Gastrocnemius medialis (tissue), 4 donors: Measurements from ENCODE around the gene CHM. TPM values are rescaled to one million over a fixed set of nuclear protein-coding genes. Genes with fewer than 3 reads are reported as not detected.

ENCODE experiments used
- ATAC-seq, 2 donors: fragments of 150-250 bp; one replicate each; pipeline ENCODE4 v1.9.1; 2016
- DNase-seq, 2 donors: peaks; one replicate each; pipeline ENCODE4 v3.0.0-alpha.2; 2019
- H3K27ac ChIP-seq, 4 donors: fragments of 200-600 bp; sonication (generic); 1 replicate in 1 of 4; 2 replicates in 3 of 4; pipeline ENCODE4 v1.5.1; 2016 to 2018; ENCODE audit warnings: mild to moderate bottlenecking in 2 of 4, moderate library complexity in 1 of 4
- H3K27me3 ChIP-seq, 3 donors: fragments of 200-600 bp; sonication (generic) in 2 of 3; 1 replicate in 1 of 3; 2 replicates in 2 of 3; pipeline versions ENCODE4 v1.5.1 to v1.6.0; 2016 to 2019; ENCODE audit warnings: mild to moderate bottlenecking in 1 of 3, moderate library complexity in 1 of 3
- H3K36me3 ChIP-seq, 2 donors: fragments of 200-600 bp; sonication (generic) in 1 of 2; one replicate each; pipeline ENCODE4 v1.5.1; 2017 to 2018
- H3K4me1 ChIP-seq, 2 donors: fragments of 200-600 bp; sonication (generic) in 1 of 2; one replicate each; pipeline ENCODE4 v1.5.1; 2016 to 2017; ENCODE audit warnings: mild to moderate bottlenecking in 2 of 2
- H3K4me3 ChIP-seq, 4 donors: fragments of 200-600 bp; sonication (generic) in 3 of 4; 1 replicate in 1 of 4; 2 replicates in 3 of 4; pipeline ENCODE4 v1.5.1; 2016 to 2019; ENCODE audit warnings: mild to moderate bottlenecking in 2 of 4
- H3K9me3 ChIP-seq, 3 donors: fragments of 200-600 bp; sonication (generic) in 2 of 3; 1 replicate in 1 of 3; 2 replicates in 2 of 3; pipeline ENCODE4 v1.5.1; 2016 to 2019
- CTCF ChIP-seq, 5 experiments: fragments of 450-650 bp in 3 of 5; fragments of 200-600 bp in 2 of 5; sonication (generic) in 2 of 5; IDR thresholded peaks in 4 of 5; conservative IDR thresholded peaks in 1 of 5; 1 replicate in 4 of 5; 2 replicates in 1 of 5; pipeline ENCODE4 v1.5.1; 2016 to 2019; ENCODE audit warnings: antibody characterized with exemption in 5 of 5, mild to moderate bottlenecking in 3 of 5, moderate library complexity in 3 of 5
- POLR2A ChIP-seq, 2 donors: fragments of 450-650 bp; IDR thresholded peaks; one replicate each; pipeline ENCODE4 v1.6.1; 2017; ENCODE audit warnings: antibody characterized with exemption in 2 of 2, mild to moderate bottlenecking in 2 of 2, moderate library complexity in 2 of 2
- in situ Hi-C, 4 donors: fragments of 200-750 bp; cut with MboI; loops; one replicate each; pipeline versions ENCODE4 v1.15.0 to v1.8.0; 2017; ENCODE audit warnings: low sequenced_read_pairs in 4 of 4
- intact Hi-C: fragments of 100-400 bp; cut with DNase I; formaldehyde crosslinking; loops from one replicate; pipeline ENCODE4 v1.15.1; 2023; ENCODE audit warnings: low total_unique reads
- total RNA-seq, 4 donors: library from RNA; depleted of rRNA; stranded (reverse); fragments of >200 nt; gene quantifications; one replicate each; pipeline versions ENCODE4 v1.1.0 to v1.2.3, GENCODE V29; 2016

Gene CHM
- total RNA-seq: 10 to 100 TPM; 10.4 to 17.8 (median 13.8) TPM

GRCh38 chrX:86047174-86047935 lies at the start of gene CHM:
TSS of gene CHM (minus strand) at chrX:86047558. CDS start at chrX:86047532, 26 bp downstream.
- no peaks in the 10 kb centered on the region for H3K9me3 ChIP-seq
- DNase-seq (peak; percentile 39 to 57), ATAC-seq (peak; percentile 100)
- no peaks in the 10 kb centered on the region for H3K27me3 ChIP-seq
- H3K27ac ChIP-seq: peak within 1 kb of the TSS; percentile 74 to 90 (median 86)
- peak within 1 kb of the TSS; percentile 65 to 81 (median 68) for H3K4me3 ChIP-seq
- peak; percentile 36 to 39 for TF ChIP-seq POLR2A (IDR thresholded peaks at IDR 0.05)
- TF ChIP-seq CTCF (IDR thresholded peaks at IDR 0.05 in 4 of 5, conservative IDR thresholded peaks at IDR 0.05 in 1 of 5): no peak
- in situ Hi-C loops: no loop called here
- intact Hi-C loops: loop anchor here (10.0 kb wide), 2 partner anchors 143 to 193 kb away; no protein-coding TSS in a partner anchor
- peaks cover 9 to 12% of the 10 kb centered on the region in 2 donors for H3K4me1 ChIP-seq
- no peaks in the 10 kb centered on the region for H3K36me3 ChIP-seq

GRCh38 chrX:86078650-86079049 lies 31.3 kb upstream of the CHM start:
- Histone ChIP-seq H3K4me1 (no peaks in the 10 kb centered on the region), H3K4me3 (no peak overlapping the region), H3K27me3 (no peaks in the 10 kb centered on the region), H3K9me3 (no peaks in the 10 kb centered on the region), H3K27ac (no peak overlapping the region), H3K36me3 (no peaks in the 10 kb centered on the region)
- intact Hi-C loops: no loop called here
- DNase-seq: no peak
- no peak for ATAC-seq
- TF ChIP-seq POLR2A (IDR thresholded peaks at IDR 0.05): no peak
- no peak for TF ChIP-seq CTCF (IDR thresholded peaks at IDR 0.05 in 4 of 5, conservative IDR thresholded peaks at IDR 0.05 in 1 of 5)
- in situ Hi-C loops: no loop called here

GRCh38 chrX:86066998-86067397 lies 19.6 kb upstream of the CHM start:
- no peak for TF ChIP-seq POLR2A (IDR thresholded peaks at IDR 0.05)
- TF ChIP-seq CTCF (IDR thresholded peaks at IDR 0.05 in 4 of 5, conservative IDR thresholded peaks at IDR 0.05 in 1 of 5): no peak
- Histone ChIP-seq H3K27ac (no peak overlapping the region), H3K27me3 (no peaks in the 10 kb centered on the region), H3K4me3 (no peak overlapping the region), H3K4me1 (no peaks in the 10 kb centered on the region), H3K9me3 (no peaks in the 10 kb centered on the region), H3K36me3 (no peaks in the 10 kb centered on the region)
- in situ Hi-C loops (no loop called here), intact Hi-C loops (no loop called here)
- DNase-seq (no peak), ATAC-seq (no peak)

GRCh38 chrX:86061407-86061806 lies 14.0 kb upstream of the CHM start:
- Histone ChIP-seq H3K27ac (no peak overlapping the region), H3K36me3 (no peaks in the 10 kb centered on the region), H3K4me1 (no peaks in the 10 kb centered on the region), H3K4me3 (no peak overlapping the region), H3K27me3 (no peaks in the 10 kb centered on the region), H3K9me3 (no peaks in the 10 kb centered on the region)
- ATAC-seq (no peak), DNase-seq (no peak)
- TF ChIP-seq POLR2A (IDR thresholded peaks at IDR 0.05) (no peak), CTCF (IDR thresholded peaks at IDR 0.05 in 4 of 5, conservative IDR thresholded peaks at IDR 0.05 in 1 of 5) (no peak)
- in situ Hi-C loops: no loop called here
- intact Hi-C loops: no loop called here
